NCI-H446 (cell line): ENCODE data around the gene CELF4.

Source experiments
- DNase-seq, 2 experiments: peaks; one replicate each; lab custom pipeline; 2025; lab: John Stamatoyannopoulos, UW

CELF4 gene

DNA sequence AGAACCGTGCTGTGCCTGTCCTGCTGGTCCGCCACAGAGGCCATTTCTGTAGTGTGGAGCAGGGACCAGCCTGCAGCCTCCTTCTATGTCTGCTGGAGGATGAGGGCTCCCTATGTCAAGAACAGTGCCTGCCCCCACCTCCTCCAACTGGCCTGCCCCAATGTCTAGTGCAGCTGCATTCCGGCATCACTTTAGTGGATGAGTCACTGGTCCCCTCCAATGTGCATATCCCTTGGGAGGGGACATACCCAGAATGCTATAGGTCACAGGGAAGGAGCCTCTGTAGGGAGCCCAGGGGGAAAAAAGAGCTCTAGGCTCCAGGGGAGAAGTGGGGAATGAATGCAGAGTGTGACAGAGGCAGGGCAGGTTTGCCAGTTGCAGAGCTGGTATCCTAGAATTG lies 219.6 kb downstream of the CELF4 start:
- no peak for DNase-seq

- DNase-seq = no peak
These were observed 222.1 kb downstream of the CELF4 start for GRCh38 chr18:37343542-37343851.

- DNase-seq = no peak
These were observed 224.0 kb downstream of the CELF4 start for GRCh38 chr18:37341473-37342086.

DNA sequence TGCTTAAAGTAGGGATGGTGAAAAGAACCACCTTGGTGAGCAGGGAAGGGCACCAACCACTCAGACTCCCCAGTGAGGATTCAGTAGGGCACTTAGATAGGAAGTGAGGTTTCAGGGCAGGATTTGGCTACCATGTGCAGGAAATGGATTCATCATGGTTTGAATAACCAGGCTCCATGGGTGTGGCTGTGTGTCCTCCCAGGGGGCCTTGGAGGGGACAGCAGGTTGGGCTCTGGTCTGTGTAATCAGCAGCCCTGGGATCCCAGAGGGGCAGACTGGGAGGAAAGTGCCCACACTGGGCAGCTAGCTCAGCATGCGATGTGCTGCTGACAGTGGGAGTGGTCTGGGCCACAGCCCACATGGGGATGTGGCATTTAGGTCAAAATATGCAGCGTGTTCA lies 224.6 kb downstream of the CELF4 start:
- no peak for DNase-seq

DNA sequence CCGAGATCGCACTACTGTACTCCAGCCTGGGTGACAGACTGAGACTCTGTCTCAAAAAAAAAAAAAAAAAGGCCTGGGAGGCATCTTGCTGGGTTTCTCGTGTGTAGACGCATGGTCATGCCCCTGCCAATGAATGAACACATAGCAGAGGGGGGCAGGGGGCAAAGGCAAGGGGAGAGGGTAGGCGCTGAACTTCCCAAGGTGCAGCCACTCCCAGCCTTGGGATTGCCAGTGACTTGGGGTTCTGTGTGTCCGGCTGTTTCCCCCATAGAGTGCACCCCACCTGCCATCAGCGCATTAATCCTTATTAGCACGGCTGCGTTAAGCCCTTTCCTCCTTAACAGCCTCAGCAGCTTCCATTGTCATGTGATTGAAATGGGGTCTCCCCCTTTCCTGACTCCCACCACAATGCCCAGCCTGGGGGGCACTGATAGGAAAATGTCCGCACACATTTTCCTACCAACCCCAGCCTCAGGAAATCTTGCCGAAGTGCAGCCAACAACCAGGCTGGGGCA lies 225.8 kb downstream of the CELF4 start:
- DNase-seq = no peak

- no peak for DNase-seq
These were observed 228.9 kb downstream of the CELF4 start for GRCh38 chr18:37336568-37337285.

DNA sequence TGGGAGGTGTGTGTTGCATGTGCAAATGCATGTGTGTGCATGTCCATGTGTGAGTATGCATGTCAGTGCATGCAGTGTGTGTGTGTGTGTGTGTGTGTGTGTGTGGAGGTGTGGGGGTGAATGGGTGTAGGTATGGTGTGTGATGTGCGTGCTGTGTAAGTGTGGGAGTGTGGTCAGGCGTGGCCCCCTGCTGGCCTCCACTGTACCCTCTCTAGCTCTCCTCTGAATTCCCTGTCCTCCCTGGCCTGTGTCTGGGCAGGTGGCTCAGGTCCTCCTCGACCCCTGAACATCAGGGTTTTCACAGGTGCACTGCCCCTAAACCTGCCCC lies 230.2 kb downstream of the CELF4 start:
- DNase-seq = peak in 1 of 2 experiments; percentile 33

DNA sequence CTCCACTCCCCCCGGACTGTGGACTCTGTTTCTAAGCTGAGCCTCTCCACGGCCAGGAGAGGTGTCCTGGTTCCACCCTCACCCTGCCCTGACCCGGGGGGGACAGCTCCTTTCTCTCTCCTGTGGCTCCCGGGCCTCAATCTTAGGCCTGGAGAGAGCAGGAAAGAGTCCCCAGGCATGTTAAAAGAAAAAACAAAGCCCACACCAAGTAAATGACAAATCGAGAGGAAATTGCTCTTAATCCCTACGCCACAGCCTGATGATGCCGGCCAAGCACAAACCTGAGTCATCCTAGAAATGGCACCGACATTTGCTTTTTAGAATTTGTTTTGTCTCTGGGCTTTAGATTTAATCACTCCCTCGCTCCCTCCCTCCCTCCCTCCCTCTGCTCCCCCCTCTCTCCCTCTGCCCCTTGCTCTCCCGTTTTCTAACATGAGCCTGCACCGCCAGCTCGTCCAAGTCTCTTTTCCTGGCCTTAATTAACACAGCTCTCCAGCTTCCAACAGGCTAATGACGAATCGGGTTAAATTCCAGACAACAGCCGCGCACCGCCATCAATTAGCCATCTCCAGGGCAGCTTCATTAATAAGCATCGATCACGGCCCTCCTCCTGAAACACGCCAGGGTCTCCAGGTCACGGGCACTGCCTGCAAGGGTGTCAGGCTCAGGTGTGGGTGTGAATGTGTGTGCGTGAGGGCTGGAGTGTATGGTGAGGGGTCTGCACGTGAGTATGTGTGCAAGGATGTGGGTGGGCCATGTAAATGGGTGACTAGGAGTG lies 230.8 kb downstream of the CELF4 start:
- DNase-seq = peak in 1 of 2 experiments; percentile 25

DNA sequence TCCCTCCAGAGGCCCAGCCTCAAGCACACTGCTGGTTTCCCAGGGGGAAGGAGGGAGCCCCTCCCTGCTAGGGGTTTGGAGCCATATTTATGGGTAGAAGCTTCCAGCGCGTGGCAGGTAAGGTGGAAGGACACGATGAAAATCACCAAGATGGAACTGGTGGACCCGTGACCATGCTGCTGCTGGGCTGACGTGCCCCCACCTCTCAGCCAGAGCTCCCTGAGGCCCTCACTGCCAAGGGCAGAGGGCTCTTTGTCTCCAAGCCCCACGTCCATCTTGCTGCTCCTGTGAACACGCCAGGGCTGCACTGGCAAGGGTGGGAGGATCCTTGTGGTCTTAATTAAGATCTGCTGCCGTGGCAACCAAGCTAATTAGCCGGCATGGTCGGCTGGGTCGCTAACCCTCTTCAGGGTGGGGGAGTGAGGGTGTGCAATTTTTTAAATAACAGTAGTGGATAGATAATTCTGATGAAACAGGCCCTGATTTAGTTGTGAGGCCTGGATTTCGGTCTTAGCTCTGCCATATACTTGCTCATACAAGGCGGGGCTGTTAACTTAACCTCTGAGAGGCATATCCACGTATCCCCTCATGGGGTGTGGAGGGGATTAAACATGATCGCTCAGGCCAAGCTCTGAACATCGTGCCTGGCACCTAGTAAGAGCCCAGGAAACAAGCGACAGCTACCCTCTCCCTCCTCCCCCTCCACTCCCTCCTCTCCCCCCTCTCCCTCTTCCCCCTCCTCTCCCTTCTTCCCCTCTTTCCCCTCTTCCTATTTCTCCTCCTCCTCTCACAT lies 232.8 kb downstream of the CELF4 start:
- no peak for DNase-seq

GRCh38 chr18:37332219-37332618 lies 233.4 kb downstream of the CELF4 start:
- no peak for DNase-seq

GRCh38 chr18:37330173-37330572 lies 235.4 kb downstream of the CELF4 start:
- DNase-seq = no peak

DNA sequence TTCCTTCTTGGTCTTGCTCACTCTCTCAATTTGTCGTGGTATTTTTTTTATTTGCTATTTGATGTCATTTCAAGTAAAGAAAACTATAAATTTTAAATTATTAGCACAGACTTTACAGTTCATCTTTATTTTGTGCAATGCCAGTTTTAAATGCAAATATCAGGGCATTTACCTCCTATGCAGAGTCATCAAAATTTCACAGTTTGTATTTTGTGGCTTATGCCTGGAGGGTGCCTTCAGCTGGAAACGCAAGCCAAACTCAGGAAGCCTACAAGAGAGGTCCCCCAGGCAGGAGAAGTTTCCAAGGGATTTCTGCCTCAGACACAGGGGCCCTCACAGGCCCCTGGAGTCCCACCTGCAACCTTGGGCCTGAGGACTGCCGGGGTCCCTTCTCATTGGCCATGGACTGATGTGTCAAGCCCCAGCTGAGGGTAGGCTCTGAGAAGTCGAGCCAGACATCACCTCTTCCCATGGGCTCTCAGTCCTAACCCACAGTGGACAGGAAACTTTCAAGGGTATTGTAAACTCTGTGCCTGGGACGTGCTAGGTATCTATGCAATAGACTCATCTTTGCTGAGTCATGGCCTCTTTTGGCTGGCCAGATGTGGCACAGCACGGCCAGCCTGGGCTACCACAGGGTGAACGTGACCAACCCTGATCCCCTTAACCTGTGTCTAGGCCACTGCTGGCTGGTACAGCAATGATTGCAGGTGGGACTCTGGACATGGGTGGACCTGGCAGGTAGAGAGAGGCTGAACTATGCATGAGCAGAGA lies 236.5 kb downstream of the CELF4 start:
- no peak for DNase-seq

GRCh38 chr18:37327063-37327577 lies 238.5 kb downstream of the CELF4 start:
- DNase-seq = no peak

- no peak for DNase-seq
These were observed 243.0 kb downstream of the CELF4 start for GRCh38 chr18:37322492-37323035.

- DNase-seq = no peak
These were observed 243.8 kb downstream of the CELF4 start for GRCh38 chr18:37321582-37322491.

GRCh38 chr18:37320317-37320716 lies 245.3 kb downstream of the CELF4 start:
- DNase-seq = no peak

DNA sequence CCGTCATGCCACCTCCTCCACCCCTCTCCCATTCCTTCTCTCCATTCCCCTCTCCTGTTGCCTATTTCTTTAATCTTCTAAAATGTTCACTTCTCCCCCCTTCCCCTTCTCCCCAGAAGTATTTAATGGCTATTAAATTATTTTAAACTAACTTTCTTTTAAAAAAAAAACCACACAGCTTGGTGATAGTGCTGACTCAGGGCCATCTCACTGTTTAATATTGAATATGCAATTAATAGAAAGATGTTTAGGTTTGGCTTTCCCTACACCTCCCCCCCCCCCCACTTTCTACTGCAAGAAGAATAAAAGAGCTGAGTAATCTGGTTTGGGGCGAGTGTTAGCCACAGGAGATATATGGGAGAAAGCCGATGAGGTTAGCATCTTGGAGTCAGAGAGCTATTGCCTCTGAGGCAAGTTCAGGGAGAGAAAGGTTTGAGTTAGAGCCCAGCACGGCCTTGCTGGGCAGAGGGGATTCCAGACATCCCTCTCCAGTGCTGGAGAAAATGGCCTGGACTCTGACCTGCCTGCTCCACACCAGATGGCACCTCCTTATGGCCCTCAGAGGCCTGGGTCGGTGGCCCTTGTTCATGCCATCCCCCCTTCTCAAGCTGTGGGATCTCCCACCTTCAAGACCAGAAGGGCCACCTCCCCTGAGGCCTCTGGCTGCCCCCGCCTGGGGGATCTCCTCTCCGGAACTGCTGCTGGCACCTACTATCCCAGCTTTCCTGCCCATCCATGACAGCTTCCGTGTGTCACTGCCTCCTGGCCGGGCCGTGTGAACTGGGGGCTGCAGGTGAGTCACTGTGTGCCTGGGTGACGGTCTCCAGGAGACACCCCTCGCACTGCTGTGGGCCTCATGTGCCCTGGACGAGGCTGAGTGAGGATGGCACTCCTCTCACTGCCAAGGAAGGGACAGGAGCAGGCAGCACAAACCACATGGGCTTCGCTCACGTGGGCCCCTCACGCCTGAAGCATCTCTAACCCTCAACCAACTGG lies 246.9 kb downstream of the CELF4 start:
- no peak for DNase-seq

DNA sequence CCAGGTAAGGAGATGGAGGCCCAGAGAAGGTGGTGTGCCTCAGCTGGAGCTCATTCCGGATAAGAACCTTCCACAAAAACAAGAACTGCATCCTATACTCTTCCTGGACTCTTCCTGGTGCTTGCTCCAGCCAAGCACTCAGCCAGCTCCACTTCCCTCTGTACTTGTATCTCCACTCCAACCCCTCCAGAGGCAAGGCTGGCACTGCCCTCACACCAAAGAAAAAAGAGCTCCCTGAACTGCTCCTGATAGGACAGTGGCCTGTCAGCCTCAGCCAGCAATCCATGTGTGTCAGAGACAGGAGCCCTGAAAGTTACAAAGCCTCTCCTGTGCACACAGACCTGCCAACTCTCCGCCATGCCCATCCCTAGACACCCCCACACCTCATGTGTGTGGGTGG lies 248.1 kb downstream of the CELF4 start:
- no peak for DNase-seq

- no peak for DNase-seq
These were observed 249.1 kb downstream of the CELF4 start for GRCh38 chr18:37316468-37316867.
